Measurements from ENCODE around the gene CCNJL.

Gene CCNJL

GRCh38 chr5:160219356-160219755 is 93.0 kb downstream of the CCNJL start:
- DNase-seq: no peak

GRCh38 chr5:160213537-160213936 is 98.8 kb downstream of the CCNJL start:
- DNase-seq: no peak

GRCh38 chr5:160211352-160211751 is 101.0 kb downstream of the CCNJL start:
- DNase-seq: no peak

- DNase-seq: no peak
Measured at GRCh38 chr5:160210606-160211005, 101.8 kb downstream of the CCNJL start.

GRCh38 chr5:160209917-160210316 is 102.4 kb downstream of the CCNJL start:
- DNase-seq: no peak

GRCh38 chr5:160207061-160207460 is 105.3 kb downstream of the CCNJL start:
- no peak for DNase-seq
